DOHH2 (cell line): ENCODE measurements around the gene COL8A1.

Source experiments
- EZH2phosphoT487 ChIP-seq: fragments of 200-600 bp; sonication (generic); IDR thresholded peaks from 2 replicates; pipeline ENCODE4 v1.6.1; 2017; ENCODE audit warnings: borderline replicate concordance, mild to moderate bottlenecking, antibody characterized with exemption, low read length, moderate library complexity, mixed read lengths
- TF ChIP-seq, protein P1 (sequence below): fragments of 200-600 bp; sonication (generic); IDR thresholded peaks from one replicate; pipeline ENCODE4 v1.5.1; 2014; ENCODE audit warnings: antibody characterized with exemption, mild to moderate bottlenecking, low read depth, low read length; ENCODE audit not compliant: poor library complexity, severe bottlenecking

DNA sequence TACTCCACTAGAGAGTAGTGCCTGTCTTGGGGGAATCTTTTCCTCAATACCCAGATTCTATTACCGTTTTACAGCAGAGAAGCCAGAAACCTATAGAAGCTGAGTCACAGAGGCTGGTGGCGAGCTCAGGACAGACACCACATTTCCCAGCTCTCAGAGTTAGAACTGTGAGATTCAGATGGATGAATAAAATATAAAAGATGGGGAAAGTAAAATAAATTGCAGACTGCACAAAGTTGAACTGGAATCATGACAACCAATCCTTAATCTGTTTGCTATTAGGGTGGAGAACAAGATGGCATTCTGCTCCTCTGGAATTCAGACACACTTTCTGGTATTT, 138.8 kb downstream of the COL8A1 start:
- TF ChIP-seq, protein P1, sequence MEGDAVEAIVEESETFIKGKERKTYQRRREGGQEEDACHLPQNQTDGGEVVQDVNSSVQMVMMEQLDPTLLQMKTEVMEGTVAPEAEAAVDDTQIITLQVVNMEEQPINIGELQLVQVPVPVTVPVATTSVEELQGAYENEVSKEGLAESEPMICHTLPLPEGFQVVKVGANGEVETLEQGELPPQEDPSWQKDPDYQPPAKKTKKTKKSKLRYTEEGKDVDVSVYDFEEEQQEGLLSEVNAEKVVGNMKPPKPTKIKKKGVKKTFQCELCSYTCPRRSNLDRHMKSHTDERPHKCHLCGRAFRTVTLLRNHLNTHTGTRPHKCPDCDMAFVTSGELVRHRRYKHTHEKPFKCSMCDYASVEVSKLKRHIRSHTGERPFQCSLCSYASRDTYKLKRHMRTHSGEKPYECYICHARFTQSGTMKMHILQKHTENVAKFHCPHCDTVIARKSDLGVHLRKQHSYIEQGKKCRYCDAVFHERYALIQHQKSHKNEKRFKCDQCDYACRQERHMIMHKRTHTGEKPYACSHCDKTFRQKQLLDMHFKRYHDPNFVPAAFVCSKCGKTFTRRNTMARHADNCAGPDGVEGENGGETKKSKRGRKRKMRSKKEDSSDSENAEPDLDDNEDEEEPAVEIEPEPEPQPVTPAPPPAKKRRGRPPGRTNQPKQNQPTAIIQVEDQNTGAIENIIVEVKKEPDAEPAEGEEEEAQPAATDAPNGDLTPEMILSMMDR, result no peak
- TF ChIP-seq EZH2phosphoT487, result no peak
